OCI-LY3 (cell line): ENCODE data around the gene BCLAF1.

Source experiments
- H2AFZ ChIP-seq: fragments of 200-600, 300-600 bp; shearing (Covaris generic); 2 replicates; pipeline ENCODE4 v1.6.0; 2014; ENCODE audit warnings: antibody characterized with exemption, low read depth, low read length
- H3K27ac ChIP-seq: fragments of 200-600, 300-600 bp; sonication (generic); 2 replicates; pipeline ENCODE4 v1.5.1; 2014; ENCODE audit warnings: mild to moderate bottlenecking, low read length, moderate library complexity, mixed read lengths
- H3K27me3 ChIP-seq: fragments of 200-600, 300-600 bp; sonication (generic); 2 replicates; pipeline ENCODE4 v1.6.1; 2014; ENCODE audit warnings: low read depth, low read length, mixed read lengths
- H3K36me3 ChIP-seq: fragments of 200-600, 300-600 bp; sonication (generic); replicated peaks from 2 replicates; pipeline ENCODE3; 2014; ENCODE audit warnings: low read depth, low read length, mixed read lengths
- H3K4me1 ChIP-seq: fragments of 300-600, 200-600 bp; sonication (generic); 2 replicates; pipeline ENCODE4 v1.6.1; 2014; ENCODE audit warnings: low read length, mixed read lengths
- H3K4me2 ChIP-seq: fragments of 200-600, 300-600 bp; sonication (generic); 2 replicates; pipeline ENCODE4 v1.6.1; 2014; ENCODE audit warnings: low read length, mixed read lengths
- H3K4me3 ChIP-seq: fragments of 300-600, 200-600 bp; sonication (generic); 2 replicates; pipeline ENCODE4 v1.5.1; 2014; ENCODE audit warnings: antibody characterized with exemption, mild to moderate bottlenecking, low read length, moderate library complexity
- H3K79me2 ChIP-seq: fragments of 300-600, 200-600 bp; shearing (Covaris generic); 2 replicates; pipeline ENCODE4 v1.6.1; 2014; ENCODE audit warnings: mild to moderate bottlenecking, low read length, mixed read lengths
- H3K9ac ChIP-seq: fragments of 300-600, 200-600 bp; shearing (Covaris generic); 2 replicates; pipeline ENCODE4 v1.6.0; 2014; ENCODE audit warnings: mild to moderate bottlenecking, low read length, moderate library complexity
- H3K9me3 ChIP-seq: fragments of 200-600, 300-600 bp; shearing (Covaris generic); 2 replicates; pipeline ENCODE4 v1.6.1; 2014; ENCODE audit warnings: low read length, mixed read lengths; ENCODE audit not compliant: insufficient read depth
- H4K20me1 ChIP-seq: fragments of 200-600, 300-600 bp; sonication (generic); 2 replicates; pipeline ENCODE4 v1.6.1; 2016; ENCODE audit warnings: low read length, mixed read lengths; ENCODE audit not compliant: insufficient read depth
- EZH2phosphoT487 ChIP-seq: fragments of 200-600 bp; shearing (Covaris generic); IDR thresholded peaks from 2 replicates; pipeline ENCODE4 v1.6.1; 2018; ENCODE audit warnings: antibody characterized with exemption, mixed run types, low read depth
- TF ChIP-seq, protein P1 (sequence below): fragments of 200-600, 300-600 bp; sonication (generic); IDR thresholded peaks from 2 replicates; pipeline ENCODE4 v1.5.1; 2014; ENCODE audit warnings: antibody characterized with exemption, low read length, low read depth

The BCLAF1 gene

DNA sequence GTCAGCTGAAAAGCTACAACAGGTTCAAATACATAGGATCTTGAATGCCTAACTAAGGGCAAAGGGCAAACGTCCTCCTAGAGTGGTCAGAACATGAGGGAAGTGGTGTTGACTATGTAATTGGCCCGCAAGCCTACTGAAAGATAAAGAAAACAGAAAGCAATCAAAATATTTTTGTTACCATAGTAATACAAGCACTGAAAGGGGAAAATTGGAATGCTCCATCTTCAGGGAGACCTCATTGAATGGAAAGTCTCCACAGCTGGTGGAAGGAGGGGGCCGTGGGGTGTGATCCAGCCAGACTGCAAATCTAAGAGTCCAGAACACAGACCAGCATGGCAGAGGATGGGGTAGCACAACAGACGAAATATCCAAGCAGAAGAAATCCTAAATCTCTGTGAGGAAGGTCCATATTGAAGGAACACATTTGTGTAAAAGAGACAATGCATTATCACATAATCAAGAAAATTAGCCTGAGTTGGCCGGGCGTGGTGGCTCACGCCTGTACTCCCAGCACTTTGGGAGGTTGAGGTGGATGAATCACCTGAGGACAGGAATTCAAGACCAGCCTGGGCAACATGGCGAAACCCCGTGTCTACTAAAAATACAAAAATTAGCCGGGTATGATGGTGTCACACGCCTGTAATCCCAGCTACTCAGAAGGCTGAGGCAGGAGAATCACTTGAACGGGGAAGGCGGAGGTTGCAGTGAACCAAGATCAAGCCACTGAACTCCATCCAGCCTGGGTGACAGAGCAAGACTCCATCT, 79.1 kb downstream of the BCLAF1 start:
- no peak overlapping the region for H3K27ac ChIP-seq
- H3K9ac ChIP-seq, result no peak overlapping the region
- H3K79me2 ChIP-seq, result no peaks in the 10 kb centered on the region
- no peak overlapping the region for H3K4me3 ChIP-seq
- no peaks in the 10 kb centered on the region for H3K4me1 ChIP-seq
- no peak overlapping the region for H2AFZ ChIP-seq
- no peaks in the 10 kb centered on the region for H3K36me3 ChIP-seq
- H4K20me1 ChIP-seq, result no peaks in the 10 kb centered on the region
- no peaks in the 10 kb centered on the region for H3K27me3 ChIP-seq
- no peak overlapping the region for H3K4me2 ChIP-seq
- H3K9me3 ChIP-seq, result no peaks in the 10 kb centered on the region
- TF ChIP-seq, protein P1, sequence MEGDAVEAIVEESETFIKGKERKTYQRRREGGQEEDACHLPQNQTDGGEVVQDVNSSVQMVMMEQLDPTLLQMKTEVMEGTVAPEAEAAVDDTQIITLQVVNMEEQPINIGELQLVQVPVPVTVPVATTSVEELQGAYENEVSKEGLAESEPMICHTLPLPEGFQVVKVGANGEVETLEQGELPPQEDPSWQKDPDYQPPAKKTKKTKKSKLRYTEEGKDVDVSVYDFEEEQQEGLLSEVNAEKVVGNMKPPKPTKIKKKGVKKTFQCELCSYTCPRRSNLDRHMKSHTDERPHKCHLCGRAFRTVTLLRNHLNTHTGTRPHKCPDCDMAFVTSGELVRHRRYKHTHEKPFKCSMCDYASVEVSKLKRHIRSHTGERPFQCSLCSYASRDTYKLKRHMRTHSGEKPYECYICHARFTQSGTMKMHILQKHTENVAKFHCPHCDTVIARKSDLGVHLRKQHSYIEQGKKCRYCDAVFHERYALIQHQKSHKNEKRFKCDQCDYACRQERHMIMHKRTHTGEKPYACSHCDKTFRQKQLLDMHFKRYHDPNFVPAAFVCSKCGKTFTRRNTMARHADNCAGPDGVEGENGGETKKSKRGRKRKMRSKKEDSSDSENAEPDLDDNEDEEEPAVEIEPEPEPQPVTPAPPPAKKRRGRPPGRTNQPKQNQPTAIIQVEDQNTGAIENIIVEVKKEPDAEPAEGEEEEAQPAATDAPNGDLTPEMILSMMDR, result no peak
- TF ChIP-seq EZH2phosphoT487, result no peak

GRCh38 chr6:136209496-136209895, 80.2 kb downstream of the BCLAF1 start:
- Histone ChIP-seq H2AFZ (no peak overlapping the region), H3K4me1 (no peaks in the 10 kb centered on the region), H3K27me3 (no peaks in the 10 kb centered on the region), H3K27ac (no peak overlapping the region), H3K4me3 (no peak overlapping the region), H3K9ac (no peak overlapping the region), H3K36me3 (no peaks in the 10 kb centered on the region), H3K79me2 (no peaks in the 10 kb centered on the region), H3K4me2 (no peak overlapping the region), H3K9me3 (no peaks in the 10 kb centered on the region), H4K20me1 (no peaks in the 10 kb centered on the region)
- TF ChIP-seq, protein P1, result no peak
- no peak for TF ChIP-seq EZH2phosphoT487

DNA sequence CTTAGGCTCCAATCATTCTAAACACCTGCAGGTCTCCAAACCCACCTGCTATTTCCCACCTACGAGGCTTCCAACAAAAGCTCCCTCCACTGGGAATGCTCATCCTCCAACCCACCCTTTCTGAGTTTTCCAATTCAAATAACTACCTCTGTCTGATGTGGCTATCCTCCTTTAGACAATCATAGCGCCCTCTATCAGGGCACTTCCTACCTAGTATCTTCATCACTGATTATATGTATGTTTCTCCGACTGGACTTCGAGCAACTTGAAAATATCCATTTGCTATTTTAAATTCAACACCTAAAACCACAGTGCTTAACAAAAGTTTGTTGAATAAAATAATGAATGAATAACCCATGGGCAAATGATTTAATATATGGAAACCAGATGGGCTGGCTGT, 80.9 kb downstream of the BCLAF1 start:
- H3K27me3 ChIP-seq, result no peaks in the 10 kb centered on the region
- no peak overlapping the region for H3K4me3 ChIP-seq
- TF ChIP-seq EZH2phosphoT487, result no peak
- TF ChIP-seq, protein P1, result no peak
- H3K4me1 ChIP-seq, result no peaks in the 10 kb centered on the region
- no peaks in the 10 kb centered on the region for H3K79me2 ChIP-seq
- no peak overlapping the region for H2AFZ ChIP-seq
- H3K9me3 ChIP-seq, result no peaks in the 10 kb centered on the region
- no peaks in the 10 kb centered on the region for H3K36me3 ChIP-seq
- no peak overlapping the region for H3K27ac ChIP-seq
- no peak overlapping the region for H3K9ac ChIP-seq
- no peaks in the 10 kb centered on the region for H4K20me1 ChIP-seq
- H3K4me2 ChIP-seq, result no peak overlapping the region
